Hepatocyte (in vitro differentiated cells): Measurements from ENCODE around the gene FNDC4. TPM values are rescaled to one million over a fixed set of nuclear protein-coding genes. Genes with fewer than 3 reads are reported as not detected.
A peak's percentile ranks its signal among the peaks of the same experiment; 100 is the strongest.

ENCODE experiments used
- DNase-seq: peaks from one replicate; pipeline ENCODE4 v3.0.0-alpha.2; 2016; ENCODE audit warnings: low spot score
- H2AFZ ChIP-seq: fragments of 200-600 bp; sonication (generic); 2 replicates; pipeline ENCODE4 v1.6.0; 2016; ENCODE audit warnings: antibody characterized with exemption, mild to moderate bottlenecking
- H3K27ac ChIP-seq: fragments of 200-600 bp; sonication (generic); 2 replicates; pipeline ENCODE4 v1.5.1; 2016; ENCODE audit warnings: mild to moderate bottlenecking
- H3K27me3 ChIP-seq: fragments of 200-600 bp; sonication (generic); 2 replicates; pipeline ENCODE4 v1.6.1; 2016
- H3K36me3 ChIP-seq: fragments of 200-600 bp; sonication (generic); replicated peaks from 2 replicates; pipeline ENCODE4 v1.5.1; 2016; ENCODE audit warnings: low read depth; ENCODE audit not compliant: insufficient read depth
- H3K4me1 ChIP-seq: fragments of 200-600 bp; sonication (generic); 2 replicates; pipeline ENCODE4 v1.5.1; 2016; ENCODE audit warnings: mild to moderate bottlenecking, moderate library complexity; ENCODE audit not compliant: insufficient read depth
- H3K4me2 ChIP-seq: fragments of 200-600 bp; sonication (generic); 2 replicates; pipeline ENCODE4 v1.6.0; 2016
- H3K4me3 ChIP-seq: fragments of 200-600 bp; sonication (generic); 2 replicates; pipeline ENCODE4 v1.5.1; 2016; ENCODE audit warnings: mild to moderate bottlenecking
- H3K79me2 ChIP-seq: fragments of 200-600 bp; sonication (generic); 2 replicates; pipeline ENCODE4 v1.6.0; 2017; ENCODE audit warnings: mild to moderate bottlenecking
- H3K9me2 ChIP-seq: fragments of 200-600 bp; sonication (generic); replicated peaks from 2 replicates; pipeline ENCODE4 v1.6.0; 2017; ENCODE audit warnings: mild to moderate bottlenecking; ENCODE audit not compliant: insufficient read depth
- H3K9me3 ChIP-seq: fragments of 200-600 bp; sonication (generic); 2 replicates; pipeline ENCODE4 v1.5.1; 2016; ENCODE audit warnings: low read depth, mild to moderate bottlenecking
- H4K20me1 ChIP-seq: fragments of 200-600 bp; sonication (generic); 2 replicates; pipeline ENCODE4 v1.6.0; 2016; ENCODE audit warnings: mild to moderate bottlenecking; ENCODE audit not compliant: insufficient read depth, poor library complexity, severe bottlenecking
- CTCF ChIP-seq: fragments of 200-600 bp; sonication (generic); IDR thresholded peaks from 2 replicates; pipeline ENCODE4 v1.5.1; 2016; ENCODE audit warnings: antibody characterized with exemption, mild to moderate bottlenecking; ENCODE audit not compliant: poor library complexity
- EZH2 ChIP-seq: fragments of 200-600 bp; sonication (generic); IDR thresholded peaks from 2 replicates; pipeline ENCODE4 v1.6.1; 2016; ENCODE audit warnings: antibody characterized with exemption, mild to moderate bottlenecking, borderline replicate concordance
- EZH2phosphoT487 ChIP-seq: fragments of 200-600 bp; sonication (generic); IDR thresholded peaks from one replicate; pipeline ENCODE4 v1.6.1; 2018; ENCODE audit warnings: antibody characterized with exemption, mild to moderate bottlenecking, low read depth, moderate library complexity; ENCODE audit not compliant: unreplicated experiment, severe bottlenecking
- WGBS: methylation state at CpG from one replicate; pipeline ENCODE4 v1.1.6; 2016; ENCODE audit warnings: low lambda C conversion rate; ENCODE audit errors: missing lambda C conversion rate; 5-methylcytosine and 5-hydroxymethylcytosine counted together
- polyA plus RNA-seq: library from polyadenylated mRNA; unstranded; fragments of >200 nt; fragmentation: Nextera tagmentation; extraction: Ambion mirVana; gene quantifications from 2 replicates; pipeline ENCODE4 v1.2.1, GENCODE V29; 2016
- total RNA-seq: library from RNA; depleted of rRNA; stranded (reverse); fragments of >200 nt; gene quantifications from 2 replicates; pipeline ENCODE4 v1.2.3, GENCODE V29; 2014

The FNDC4 gene
- total and polyA plus RNA-seq, 2 experiments from 2014 or later, result 16.3 to 21.4 TPM

GRCh38 chr2:27494284-27494943 lies 586 bp downstream of the FNDC4 start:
- H3K4me2 ChIP-seq, result peak overlapping the region; percentile 98
- peak overlapping the region; percentile 64 for H2AFZ ChIP-seq
- peak overlapping the region; percentile 38 for H3K27ac ChIP-seq
- 22% methylated on average over 17 of the region's 35 CpGs for WGBS
- peak; percentile 67 for DNase-seq
- H3K36me3 ChIP-seq, result no peaks in the 10 kb centered on the region
- no peaks in the 10 kb centered on the region for H4K20me1 ChIP-seq
- H3K9me2 ChIP-seq, result no peaks in the 10 kb centered on the region
- no peaks in the 10 kb centered on the region for H3K27me3 ChIP-seq
- H3K4me3 ChIP-seq, result peak overlapping the region; percentile 95
- H3K4me1 ChIP-seq, result peaks cover 8% of the 10 kb centered on the region
- no peaks in the 10 kb centered on the region for H3K9me3 ChIP-seq
- TF ChIP-seq EZH2, result no peak
- TF ChIP-seq EZH2phosphoT487, result no peak
- TF ChIP-seq CTCF, result no peak
- no peaks in the 10 kb centered on the region for H3K79me2 ChIP-seq

GRCh38 chr2:27493948-27494283 lies 1.1 kb downstream of the FNDC4 start:
- TF ChIP-seq EZH2phosphoT487, result no peak
- peak overlapping the region; percentile 98 for H3K4me2 ChIP-seq

GRCh38 chr2:27492557-27492956 lies 2.4 kb downstream of the FNDC4 start:
- Histone ChIP-seq H3K79me2 (peaks cover 4% of the 10 kb centered on the region), H2AFZ (no peak overlapping the region), H3K4me3 (no peak overlapping the region), H3K36me3 (no peaks in the 10 kb centered on the region), H4K20me1 (no peaks in the 10 kb centered on the region), H3K27ac (no peak overlapping the region), H3K9me3 (no peaks in the 10 kb centered on the region), H3K4me2 (no peak overlapping the region), H3K9me2 (no peaks in the 10 kb centered on the region), H3K4me1 (peaks cover 15% of the 10 kb centered on the region), H3K27me3 (no peaks in the 10 kb centered on the region)
- WGBS, result 87% methylated on average over 4 of the region's 4 CpGs
- TF ChIP-seq EZH2phosphoT487 (no peak), CTCF (no peak)
- no peak for DNase-seq

More at GRCh38 chr2:27493948-27494283, 1.1 kb downstream of the FNDC4 start:
- no peak overlapping the region for H2AFZ ChIP-seq
- H3K27me3 ChIP-seq, result no peaks in the 10 kb centered on the region
- H4K20me1 ChIP-seq, result no peaks in the 10 kb centered on the region
- WGBS, result 85% methylated on average over 13 of the region's 13 CpGs
- H3K27ac ChIP-seq, result no peak overlapping the region
- H3K4me1 ChIP-seq, result peaks cover 11% of the 10 kb centered on the region
- H3K9me2 ChIP-seq, result no peaks in the 10 kb centered on the region
- no peak for DNase-seq
- no peaks in the 10 kb centered on the region for H3K79me2 ChIP-seq
- H3K36me3 ChIP-seq, result no peaks in the 10 kb centered on the region
- H3K4me3 ChIP-seq, result no peak overlapping the region
- H3K9me3 ChIP-seq, result no peaks in the 10 kb centered on the region

- H4K20me1 ChIP-seq, result no peaks in the 10 kb centered on the region
- H3K36me3 ChIP-seq, result no peaks in the 10 kb centered on the region
- DNase-seq, result peak; percentile 100
- TF ChIP-seq CTCF, result no peak
- TF ChIP-seq EZH2, result no peak
- no peak for TF ChIP-seq EZH2phosphoT487
- peak within 1 kb of the TSS; percentile 74 for H3K27ac ChIP-seq
- peaks cover 8% of the 10 kb centered on the region for H3K79me2 ChIP-seq
- peak within 1 kb of the TSS; percentile 18 for H3K4me3 ChIP-seq
- peak within 1 kb of the TSS; percentile 79 for H3K4me2 ChIP-seq
- H3K27me3 ChIP-seq, result no peaks in the 10 kb centered on the region
- peak within 1 kb of the TSS; percentile 66 for H2AFZ ChIP-seq
- peaks cover 10% of the 10 kb centered on the region for H3K4me1 ChIP-seq
- no peaks in the 10 kb centered on the region for H3K9me3 ChIP-seq
- 10% methylated on average over 43 of the region's 43 CpGs for WGBS
- H3K9me2 ChIP-seq, result no peaks in the 10 kb centered on the region
Observed at GRCh38 chr2:27489498-27490397, 5.3 kb downstream of the FNDC4 start, which contains the start of gene IFT172. Gene IFT172 (minus strand): TSS chr2:27489743. CDS start chr2:27489653, 90 bp downstream.
